Retina (tissue), 1 donor: ENCODE measurements around the gene MAVS.

Experiments used
- DNase-seq: peaks from one replicate; pipeline ENCODE4 v3.0.0-alpha.2; 2016

Gene MAVS

GRCh38 chr20:3846740-3847428 is at the start of gene MAVS:
Gene MAVS (plus strand): TSS chr20:3846834. CDS start chr20:3854625, 7,791 bp downstream.
- DNase-seq, result peak; percentile 93

- no peak for DNase-seq
Measured at GRCh38 chr20:3797226-3797545, 49.4 kb upstream of the MAVS start.

- DNase-seq, result no peak
Measured at GRCh38 chr20:3797592-3798372, 48.9 kb upstream of the MAVS start.

GRCh38 chr20:3798373-3798768 is 48.3 kb upstream of the MAVS start:
- DNase-seq, result no peak

DNA sequence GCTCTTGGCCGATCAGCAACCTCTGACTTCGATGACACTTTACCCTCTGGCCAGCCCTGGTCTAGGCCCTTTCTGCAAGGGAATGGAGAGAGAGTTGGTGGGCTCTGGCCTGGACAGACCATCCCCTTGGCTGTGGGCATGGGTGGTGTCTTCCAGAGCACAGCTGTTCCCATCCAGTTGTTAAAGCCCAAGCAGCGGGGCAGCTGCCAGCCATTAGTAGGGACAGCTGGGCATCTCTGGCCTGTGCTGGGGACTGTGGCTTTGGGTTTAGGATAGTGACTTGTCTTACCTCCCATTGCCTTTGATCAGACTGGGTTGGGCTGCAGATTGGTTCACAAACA is 47.8 kb upstream of the MAVS start:
- no peak for DNase-seq

DNA sequence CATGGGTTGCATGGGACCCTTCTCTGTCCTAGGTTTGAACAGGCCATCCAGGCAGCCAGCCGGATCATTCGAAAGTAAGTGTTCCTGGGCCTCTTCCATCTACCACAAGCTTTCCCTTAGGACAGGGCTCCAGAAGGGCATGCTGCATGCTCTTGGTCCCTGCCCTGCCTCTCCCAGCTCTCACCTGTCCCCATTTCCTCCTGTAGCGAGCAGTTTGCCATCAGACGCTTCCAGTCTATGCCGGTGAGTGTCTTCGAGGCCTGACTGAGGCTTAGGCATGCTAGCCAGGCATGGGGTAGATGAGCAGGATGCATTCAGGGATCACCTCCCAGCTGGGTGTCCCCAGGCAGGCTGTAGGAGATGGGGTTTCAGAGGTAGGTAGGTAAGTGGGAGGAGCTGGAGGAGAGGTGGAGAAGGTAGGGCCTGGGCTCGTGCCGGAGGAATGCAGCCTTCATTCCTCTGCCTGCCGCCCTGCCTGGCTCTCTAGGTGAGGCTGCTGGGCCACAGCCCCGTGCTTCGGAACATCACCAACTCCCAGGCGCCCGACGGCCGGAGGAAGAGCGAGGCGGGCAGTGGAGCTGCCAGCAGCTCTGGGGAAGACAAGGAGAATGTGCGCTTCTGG is 46.3 kb upstream of the MAVS start:
- DNase-seq, result no peak

DNA sequence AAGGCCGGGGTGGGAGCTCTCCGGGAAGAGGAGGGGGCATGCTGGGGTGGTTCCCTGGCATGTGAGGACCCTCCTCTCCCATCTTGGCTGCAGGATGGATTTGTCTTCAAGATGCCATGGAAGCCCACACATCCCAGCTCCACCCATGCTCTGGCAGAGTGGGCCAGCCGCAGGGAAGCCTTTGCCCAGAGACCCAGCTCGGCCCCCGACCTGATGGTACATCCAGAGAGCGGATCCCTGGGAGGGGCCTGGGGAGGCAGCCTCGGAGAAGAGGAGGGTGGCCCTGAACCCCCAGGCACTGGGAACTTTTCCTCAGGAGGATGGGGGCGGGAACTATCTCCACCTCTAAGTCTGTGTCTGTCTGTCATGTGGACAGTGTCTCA is 45.8 kb upstream of the MAVS start:
- no peak for DNase-seq

- DNase-seq, result no peak
Measured at GRCh38 chr20:3801299-3801698, 45.3 kb upstream of the MAVS start.

DNA sequence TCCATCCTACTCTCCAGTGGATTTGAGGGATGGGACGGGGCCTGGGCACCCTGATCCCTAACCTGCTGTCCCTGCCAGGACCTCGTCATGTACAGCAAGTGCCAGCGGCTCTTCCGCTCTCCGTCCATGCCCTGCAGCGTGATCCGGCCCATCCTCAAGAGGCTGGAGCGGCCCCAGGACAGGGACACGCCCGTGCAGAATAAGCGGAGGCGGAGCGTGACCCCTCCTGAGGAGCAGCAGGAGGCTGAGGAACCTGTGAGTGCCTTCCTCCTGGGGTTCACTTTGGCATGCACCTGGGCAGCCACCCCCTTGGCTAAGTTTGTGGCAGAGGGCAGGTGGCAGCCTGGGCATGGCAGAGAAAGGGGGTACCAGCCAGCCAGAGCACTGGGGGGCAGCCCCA is 44.8 kb upstream of the MAVS start:
- no peak for DNase-seq

DNA sequence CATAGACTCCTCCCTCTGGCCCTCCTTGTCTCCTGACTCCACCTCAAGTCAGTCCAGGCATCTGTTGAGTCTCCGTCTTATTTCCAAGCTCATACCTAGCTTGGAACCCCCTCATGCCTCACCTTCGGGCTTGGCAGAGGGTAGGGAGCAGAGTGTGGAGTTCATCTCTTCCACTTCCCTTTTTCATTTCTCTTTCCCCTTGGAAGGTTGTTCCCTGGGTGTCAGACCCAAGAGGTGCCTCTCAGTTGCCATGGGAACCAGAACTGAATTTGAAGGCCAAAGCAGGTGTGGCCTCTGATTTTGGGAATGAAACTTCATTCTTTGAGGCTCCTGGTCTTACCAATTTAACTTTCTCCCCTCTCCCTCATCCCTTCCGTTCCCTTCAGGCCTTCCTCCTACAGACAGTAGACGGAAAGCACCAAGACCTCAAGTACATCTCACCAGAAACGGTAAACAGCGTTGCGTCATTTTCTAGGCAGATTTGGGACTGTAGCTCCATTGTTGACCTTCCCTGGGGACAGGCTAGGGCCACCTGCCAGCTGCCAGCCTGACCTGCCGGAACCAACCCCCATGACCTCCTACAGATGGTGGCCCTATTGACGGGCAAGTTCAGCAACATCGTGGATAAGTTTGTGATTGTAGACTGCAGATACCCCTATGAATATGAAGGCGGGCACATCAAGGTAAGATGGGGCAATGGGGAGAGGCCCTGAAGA is 44.0 kb upstream of the MAVS start:
- DNase-seq, result no peak

- no peak for DNase-seq
Measured at GRCh38 chr20:3803289-3803688, 43.3 kb upstream of the MAVS start.

- no peak for DNase-seq
Measured at GRCh38 chr20:3803854-3804253, 42.8 kb upstream of the MAVS start.

DNA sequence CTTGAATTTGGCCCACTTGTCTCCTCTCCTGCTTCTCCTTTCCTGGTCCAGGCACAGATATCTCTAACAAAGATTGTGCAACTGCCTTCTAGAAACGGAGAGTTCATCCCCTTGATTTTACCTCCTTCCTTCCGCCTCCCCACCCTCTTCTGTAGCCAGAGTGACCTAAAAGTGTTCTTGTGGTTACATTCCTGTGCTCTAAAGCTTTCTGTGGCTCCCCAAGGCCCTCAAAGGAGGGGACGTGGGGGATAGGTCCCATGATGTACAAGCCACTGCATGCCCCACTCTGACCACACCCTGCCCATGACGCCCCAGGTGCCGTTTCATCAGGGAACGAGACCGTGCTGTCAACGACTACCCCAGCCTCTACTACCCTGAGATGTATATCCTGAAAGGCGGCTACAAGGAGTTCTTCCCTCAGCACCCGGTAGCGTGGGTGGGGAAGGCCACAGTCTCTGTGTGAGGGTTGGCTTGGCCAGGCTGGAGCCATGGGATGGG is 42.3 kb upstream of the MAVS start:
- no peak for DNase-seq

DNA sequence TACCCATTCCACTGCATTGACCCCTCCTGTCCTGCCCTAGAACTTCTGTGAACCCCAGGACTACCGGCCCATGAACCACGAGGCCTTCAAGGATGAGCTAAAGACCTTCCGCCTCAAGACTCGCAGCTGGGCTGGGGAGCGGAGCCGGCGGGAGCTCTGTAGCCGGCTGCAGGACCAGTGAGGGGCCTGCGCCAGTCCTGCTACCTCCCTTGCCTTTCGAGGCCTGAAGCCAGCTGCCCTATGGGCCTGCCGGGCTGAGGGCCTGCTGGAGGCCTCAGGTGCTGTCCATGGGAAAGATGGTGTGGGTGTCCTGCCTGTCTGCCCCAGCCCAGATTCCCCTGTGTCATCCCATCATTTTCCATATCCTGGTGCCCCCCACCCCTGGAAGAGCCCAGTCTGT is 41.9 kb upstream of the MAVS start:
- no peak for DNase-seq

DNA sequence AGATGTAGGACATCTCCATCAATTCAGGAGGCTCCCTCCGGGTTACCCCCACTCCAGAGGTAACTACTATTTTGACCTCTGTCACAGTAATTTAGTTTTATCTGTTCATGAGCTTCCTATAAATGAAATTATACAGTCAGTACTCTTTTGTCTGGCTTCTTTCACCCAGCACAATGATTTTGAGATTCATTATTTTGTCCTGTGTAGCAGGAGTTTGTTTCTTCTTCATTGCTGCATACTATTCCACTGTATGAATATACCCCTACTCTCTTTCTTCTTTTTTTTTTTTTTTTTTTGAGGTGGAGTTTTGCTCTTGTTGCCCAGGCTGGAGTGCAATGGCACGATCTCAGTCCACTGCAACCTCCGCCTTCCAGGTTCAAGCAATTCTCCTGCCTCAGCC is 38.1 kb upstream of the MAVS start:
- no peak for DNase-seq

DNA sequence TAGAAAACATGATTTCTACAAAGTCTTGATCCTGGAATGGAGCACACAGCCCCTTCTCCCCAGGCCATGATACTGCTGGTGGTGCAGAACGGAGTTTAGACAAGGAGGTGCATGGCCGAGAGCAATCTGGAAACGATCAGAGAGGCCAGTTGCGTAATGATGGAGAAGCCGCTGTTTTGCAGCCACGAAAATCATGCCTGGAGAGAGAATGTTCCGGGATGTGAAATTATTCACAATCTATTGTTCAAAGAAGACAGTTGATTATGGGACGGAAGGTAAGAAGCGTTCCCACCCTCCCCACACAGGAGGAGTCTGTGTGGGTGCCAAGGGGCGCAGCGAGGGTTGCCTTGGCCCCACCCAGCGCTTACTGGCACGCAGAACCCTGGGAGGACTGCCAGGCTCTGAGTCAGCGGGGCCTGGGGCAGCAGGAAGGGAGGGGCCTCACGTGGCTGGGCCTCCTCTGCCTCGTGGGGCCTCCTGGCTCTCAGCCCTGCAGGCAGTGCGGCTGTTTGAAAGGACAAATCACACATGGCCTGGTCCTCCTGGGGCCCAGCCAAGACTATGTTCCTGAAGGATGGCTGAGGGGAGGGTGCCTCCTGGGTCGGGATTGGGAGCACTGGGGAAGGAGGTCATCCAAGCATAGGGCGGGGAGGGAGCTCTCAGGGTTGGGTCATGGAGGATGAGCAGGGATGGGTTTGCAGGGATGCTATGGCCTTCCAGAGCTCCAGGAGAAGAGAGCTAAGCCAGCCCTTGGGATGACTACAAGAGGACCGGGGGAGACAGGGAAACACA is 35.0 kb upstream of the MAVS start:
- DNase-seq, result peak; percentile 68

GRCh38 chr20:3812259-3812681 is 34.4 kb upstream of the MAVS start:
- DNase-seq, result no peak

GRCh38 chr20:3812975-3813847 is 33.4 kb upstream of the MAVS start:
- no peak for DNase-seq

DNA sequence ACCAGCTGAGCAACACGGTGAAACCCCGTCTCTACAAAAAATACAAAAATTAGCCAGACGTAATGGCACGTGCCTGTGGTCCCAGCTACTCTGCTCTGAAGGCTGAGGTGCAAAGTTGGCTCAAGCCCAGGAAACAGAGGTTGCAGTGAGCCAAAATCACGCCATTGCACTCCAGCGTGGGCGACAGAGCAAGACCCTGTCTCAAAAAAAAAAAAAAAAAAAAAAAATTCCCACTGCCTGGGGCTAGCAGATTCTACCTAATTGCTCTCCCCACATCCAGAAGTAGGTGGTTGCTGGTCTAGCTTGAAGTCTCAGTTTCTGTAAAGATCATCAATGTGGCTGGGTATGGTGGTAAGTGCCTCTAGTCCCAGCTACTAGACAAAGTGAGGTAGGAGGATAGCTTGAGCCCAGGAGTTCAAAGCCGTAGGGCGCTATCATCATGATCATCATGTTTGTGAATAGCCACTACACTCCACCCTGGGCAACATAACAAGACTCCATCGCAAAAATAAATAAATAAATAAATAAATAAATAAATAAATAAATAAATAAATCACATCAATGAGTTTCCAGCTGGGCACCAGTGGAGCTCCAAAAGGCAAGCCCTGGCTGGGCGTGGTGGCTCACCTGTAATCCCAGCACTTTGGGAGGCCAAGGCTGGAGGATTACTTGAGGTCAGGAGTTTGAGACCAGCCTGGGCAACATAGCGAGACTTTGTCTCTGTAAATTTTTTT is 32.6 kb upstream of the MAVS start:
- DNase-seq, result no peak

- DNase-seq, result no peak
Measured at GRCh38 chr20:3814928-3815495, 31.6 kb upstream of the MAVS start.
